IPS DF 4.7 (cell line): ENCODE data around the gene EDN1.

Source experiments
- DNase-seq: peaks from one replicate; pipeline ENCODE4 v3.0.0-alpha.2; 2013; ENCODE audit warnings: low spot score; ENCODE audit errors: extremely low read depth

The EDN1 gene

GRCh38 chr6:12269110-12269509 lies 21.1 kb upstream of the EDN1 start:
- DNase-seq, result no peak

- no peak for DNase-seq
These were observed 19.5 kb upstream of the EDN1 start for GRCh38 chr6:12270551-12271230.

GRCh38 chr6:12271594-12271993 lies 18.6 kb upstream of the EDN1 start:
- DNase-seq, result no peak

GRCh38 chr6:12271997-12272396 lies 18.2 kb upstream of the EDN1 start:
- no peak for DNase-seq

- no peak for DNase-seq
These were observed 15.1 kb upstream of the EDN1 start for GRCh38 chr6:12275107-12275506.

- no peak for DNase-seq
These were observed 13.2 kb upstream of the EDN1 start for GRCh38 chr6:12276930-12277315.

- DNase-seq, result no peak
These were observed 12.8 kb upstream of the EDN1 start for GRCh38 chr6:12277386-12277785.

GRCh38 chr6:12278915-12279314 lies 11.2 kb upstream of the EDN1 start:
- no peak for DNase-seq

GRCh38 chr6:12279322-12280091 lies 10.7 kb upstream of the EDN1 start:
- no peak for DNase-seq

- no peak for DNase-seq
These were observed 9.7 kb upstream of the EDN1 start for GRCh38 chr6:12280458-12280857.

- no peak for DNase-seq
These were observed 9.3 kb upstream of the EDN1 start for GRCh38 chr6:12280902-12281301.

GRCh38 chr6:12283904-12284303 lies 6.3 kb upstream of the EDN1 start:
- DNase-seq, result no peak

GRCh38 chr6:12286373-12287110 lies 3.6 kb upstream of the EDN1 start:
- no peak for DNase-seq

GRCh38 chr6:12288211-12288618 lies 1.9 kb upstream of the EDN1 start:
- no peak for DNase-seq

- DNase-seq, result no peak
These were observed 1.2 kb upstream of the EDN1 start for GRCh38 chr6:12288914-12289313.

GRCh38 chr6:12289365-12289919 lies 719 bp upstream of the EDN1 start:
- no peak for DNase-seq

- DNase-seq, result no peak
These were observed 1.1 kb downstream of the EDN1 start for GRCh38 chr6:12291071-12291838.

- no peak for DNase-seq
These were observed 1.9 kb downstream of the EDN1 start for GRCh38 chr6:12291839-12292604.

GRCh38 chr6:12293235-12293930 lies 3.2 kb downstream of the EDN1 start:
- no peak for DNase-seq
